GM18870 (cell line): ENCODE data around the gene MBD6.

Experiments
- ATAC-seq: cut with Tn5 transposase; IDR thresholded peaks from one replicate; pipeline ENCODE4 v1.9.1; 2021; ENCODE audit warnings: moderate library complexity; ENCODE audit not compliant: unreplicated experiment

The MBD6 gene

GRCh38 chr12:57574795-57575194, 52.2 kb downstream of the MBD6 start:
- ATAC-seq, result no peak

GRCh38 chr12:57575771-57576612, 53.4 kb downstream of the MBD6 start:
- no peak for ATAC-seq

- ATAC-seq, result no peak
These were observed 54.1 kb downstream of the MBD6 start for GRCh38 chr12:57576613-57577160.

- ATAC-seq, result no peak
These were observed 55.5 kb downstream of the MBD6 start for GRCh38 chr12:57577981-57578758.

- no peak for ATAC-seq
These were observed 56.4 kb downstream of the MBD6 start for GRCh38 chr12:57579011-57579410.
